Ovary (tissue), 9 donors: Measurements from ENCODE around the gene KSR1. TPM values are rescaled to one million over a fixed set of nuclear protein-coding genes. Genes with fewer than 3 reads are reported as not detected.

Source experiments
- DNase-seq, 5 donors: peaks; one replicate each; pipeline ENCODE4 v3.0.0-alpha.2; 2019 to 2020
- H3K27ac ChIP-seq, 2 donors: fragments of 200-600 bp; one replicate each; pipeline versions ENCODE4 v1.5.1 to v1.8.0; 2019 to 2022
- H3K27me3 ChIP-seq: fragments of 200-600 bp; one replicate; pipeline ENCODE4 v1.8.0; 2022
- H3K36me3 ChIP-seq: fragments of 200-600 bp; sonication (generic); one replicate; pipeline ENCODE4 v1.5.1; 2019
- H3K4me1 ChIP-seq: one replicate; pipeline ENCODE4 v1.8.1; 2013; ENCODE audit warnings: mild to moderate bottlenecking, moderate library complexity; ENCODE audit not compliant: insufficient read depth
- H3K4me3 ChIP-seq: fragments of 200-600 bp; sonication (generic); one replicate; pipeline ENCODE4 v1.5.1; 2017
- H3K9me3 ChIP-seq, 2 donors: fragments of 200-600 bp in 1 of 2; sonication (generic) in 1 of 2; one replicate each; pipeline versions ENCODE4 v1.5.1 to v1.8.1; 2013 to 2019; ENCODE audit warnings: mild to moderate bottlenecking in 1 of 2, moderate library complexity in 1 of 2
- EP300 ChIP-seq: sonication (generic); formaldehyde crosslinking; IDR thresholded peaks from one replicate; pipeline ENCODE4 v1.6.1; 2017; ENCODE audit warnings: antibody characterized with exemption
- POLR2A ChIP-seq: fragments of 450-650 bp; IDR thresholded peaks from one replicate; pipeline ENCODE4 v1.6.1; 2017; ENCODE audit warnings: antibody characterized with exemption, mild to moderate bottlenecking, moderate library complexity
- WGBS, 3 donors: extraction: QIAGEN DNeasy Blood & Tissue Kit in 1 of 3; methylation state at CpG; one replicate each; pipeline versions ENCODE4 v1.1.5 to v1.1.7; 2013 to 2017; 5-methylcytosine and 5-hydroxymethylcytosine counted together
- intact Hi-C, 4 donors: fragments of 100-400 bp; cut with DNase I; formaldehyde crosslinking; loops; one replicate each; pipeline versions ENCODE4 v1.11.0 to v1.15.1; 2022 to 2023
- polyA plus RNA-seq, 2 donors: library from polyadenylated mRNA; stranded (reverse); fragments of 200-250 nt in 1 of 2; fragments of 350-450 nt in 1 of 2; fragmentation: Illumina TruSeq in 1 of 2; extraction: RNeasy Lipid Tissue Mini Kit (QIAGEN cat#74804) in 1 of 2; gene quantifications; one replicate each; pipeline ENCODE4 v1.2.3, GENCODE V29; 2013 to 2014
- total RNA-seq, 7 donors: library from RNA; depleted of rRNA in 2 of 7; stranded (reverse); fragments of >200 nt in 2 of 7; fragmentation: NEBNext Ultra II Directional in 3 of 7; extraction: Animal tissue kit (Norgen Biotek cat#: 25700) in 3 of 7; gene quantifications; one replicate each; pipeline versions ENCODE4 v1.1.0 to v1.2.4, GENCODE V29; 2016 to 2023
- TF ChIP-seq, protein P1 (sequence below), 3 donors: fragments of 450-650 bp in 2 of 3; fragments of 200-600 bp in 1 of 3; IDR thresholded peaks; one replicate each; pipeline versions ENCODE4 v1.5.1 to v1.8.0; 2016 to 2022; ENCODE audit warnings: antibody characterized with exemption in 3 of 3, mild to moderate bottlenecking in 1 of 3
- donor health status: DM: no; HTN: no; CAD: no; lungs with moderate emphysema.
- donor health status: DM: no; HTN: no; CAD: no.
- donor health status: Bipolar disorder and iron deficiency.
- donor health status: DM: yes; HTN: yes; CAD: no.
- donor health status: DM: no; HTN: no; CAD: no.
- donor health status: DM: yes; HTN: yes; CAD: no.

Gene KSR1
- total and polyA plus RNA-seq, 9 donors = 27.7 to 84.8 (median 39.5) TPM

GRCh38 chr17:27495460-27495859, 39.2 kb downstream of the KSR1 start:
- no peak overlapping the region for H3K27ac ChIP-seq
- no peaks in the 10 kb centered on the region for H3K9me3 ChIP-seq
- H3K4me3 ChIP-seq = no peak overlapping the region
- WGBS, 3 donors = 98 to 99% (median 98%) methylated on average over 6 of the region's 6 CpGs
- no peak for DNase-seq
- peaks cover 9% of the 10 kb centered on the region for H3K4me1 ChIP-seq
- no peaks in the 10 kb centered on the region for H3K27me3 ChIP-seq
- intact Hi-C loops = loop anchor here in 1 of 4 donors (10.0 kb wide), 1 partner anchor 61 kb away; no protein-coding TSS in a partner anchor
- no peak for TF ChIP-seq POLR2A
- no peak for TF ChIP-seq EP300
- TF ChIP-seq, protein P1, sequence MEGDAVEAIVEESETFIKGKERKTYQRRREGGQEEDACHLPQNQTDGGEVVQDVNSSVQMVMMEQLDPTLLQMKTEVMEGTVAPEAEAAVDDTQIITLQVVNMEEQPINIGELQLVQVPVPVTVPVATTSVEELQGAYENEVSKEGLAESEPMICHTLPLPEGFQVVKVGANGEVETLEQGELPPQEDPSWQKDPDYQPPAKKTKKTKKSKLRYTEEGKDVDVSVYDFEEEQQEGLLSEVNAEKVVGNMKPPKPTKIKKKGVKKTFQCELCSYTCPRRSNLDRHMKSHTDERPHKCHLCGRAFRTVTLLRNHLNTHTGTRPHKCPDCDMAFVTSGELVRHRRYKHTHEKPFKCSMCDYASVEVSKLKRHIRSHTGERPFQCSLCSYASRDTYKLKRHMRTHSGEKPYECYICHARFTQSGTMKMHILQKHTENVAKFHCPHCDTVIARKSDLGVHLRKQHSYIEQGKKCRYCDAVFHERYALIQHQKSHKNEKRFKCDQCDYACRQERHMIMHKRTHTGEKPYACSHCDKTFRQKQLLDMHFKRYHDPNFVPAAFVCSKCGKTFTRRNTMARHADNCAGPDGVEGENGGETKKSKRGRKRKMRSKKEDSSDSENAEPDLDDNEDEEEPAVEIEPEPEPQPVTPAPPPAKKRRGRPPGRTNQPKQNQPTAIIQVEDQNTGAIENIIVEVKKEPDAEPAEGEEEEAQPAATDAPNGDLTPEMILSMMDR (IDR thresholded peaks at IDR 0.05) = no peak
- H3K36me3 ChIP-seq = no peaks in the 10 kb centered on the region

DNA sequence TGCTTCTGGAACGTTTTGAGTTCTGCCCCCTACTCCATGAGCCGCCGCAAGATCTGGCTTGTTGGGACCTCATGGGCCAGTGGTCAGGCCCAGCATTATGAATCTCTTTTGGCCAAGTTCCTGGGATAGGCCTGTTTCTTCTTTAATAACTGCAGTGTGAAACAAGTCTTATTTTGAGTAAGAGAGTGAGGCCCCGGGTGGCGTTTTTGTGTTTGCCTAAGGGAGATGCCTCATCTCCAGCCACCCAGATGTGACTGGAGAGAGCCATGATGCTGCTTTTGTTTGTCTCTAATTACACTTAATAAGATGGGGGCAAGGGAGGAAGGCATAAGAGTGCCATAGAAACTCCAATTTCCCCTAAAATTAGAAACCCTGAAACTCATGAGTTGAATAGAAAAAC, 39.8 kb downstream of the KSR1 start:
- Histone ChIP-seq H3K4me3 (no peak overlapping the region), H3K36me3 (no peaks in the 10 kb centered on the region), H3K4me1 (peaks cover 9% of the 10 kb centered on the region), H3K27ac (no peak overlapping the region), H3K27me3 (no peaks in the 10 kb centered on the region), H3K9me3 (no peaks in the 10 kb centered on the region)
- WGBS, 3 donors = 70 to 82% (median 73%) methylated on average over 5 of the region's 5 CpGs
- intact Hi-C loops = loop anchor here in 1 of 4 donors (10.0 kb wide), 1 partner anchor 61 kb away; no protein-coding TSS in a partner anchor
- DNase-seq = no peak
- TF ChIP-seq, protein P1 (IDR thresholded peaks at IDR 0.05) = no peak
- no peak for TF ChIP-seq EP300
- TF ChIP-seq POLR2A = no peak

GRCh38 chr17:27496437-27496943, 40.2 kb downstream of the KSR1 start:
- no peak for DNase-seq
- Histone ChIP-seq H3K36me3 (no peaks in the 10 kb centered on the region), H3K4me3 (no peak overlapping the region), H3K9me3 (no peaks in the 10 kb centered on the region), H3K27me3 (no peaks in the 10 kb centered on the region), H3K27ac (no peak overlapping the region), H3K4me1 (peaks cover 9% of the 10 kb centered on the region)
- intact Hi-C loops = loop anchor here in 1 of 4 donors (10.0 kb wide), 1 partner anchor 62 kb away; no protein-coding TSS in a partner anchor
- WGBS, 3 donors = 89 to 97% (median 95%) methylated on average over 7 of the region's 7 CpGs
- no peak for TF ChIP-seq EP300
- TF ChIP-seq, protein P1 (IDR thresholded peaks at IDR 0.05) = no peak
- no peak for TF ChIP-seq POLR2A

- Histone ChIP-seq H3K4me1 (peaks cover 5% of the 10 kb centered on the region), H3K4me3 (no peak overlapping the region), H3K9me3 (no peaks in the 10 kb centered on the region), H3K36me3 (no peaks in the 10 kb centered on the region), H3K27ac (no peak overlapping the region), H3K27me3 (no peaks in the 10 kb centered on the region)
- 83 to 90% (median 88%) methylated on average over 9 of the region's 9 CpGs for WGBS, 3 donors
- TF ChIP-seq EP300 (no peak), POLR2A (no peak)
- TF ChIP-seq, protein P1 (IDR thresholded peaks at IDR 0.05) = no peak
- DNase-seq = no peak
- intact Hi-C loops = loop anchor here in 1 of 4 donors (10.0 kb wide), 1 partner anchor 62 kb away; no protein-coding TSS in a partner anchor
Observed at GRCh38 chr17:27496971-27497370, 40.7 kb downstream of the KSR1 start.
